Glomerular endothelial cell (primary cell): ENCODE results near the gene GLP1R. TPM values are rescaled to one million over a fixed set of nuclear protein-coding genes. Genes with fewer than 3 reads are reported as not detected.

Experiments
- DNase-seq: peaks from one replicate; pipeline ENCODE4 v3.0.0-alpha.2; 2011; ENCODE audit warnings: low read depth, low spot score; ENCODE audit errors: extremely low read depth
- total RNA-seq: library from RNA; depleted of rRNA; stranded (reverse); fragments of >200 nt; gene quantifications from 2 replicates; pipeline ENCODE4 v1.2.3, GENCODE V29; 2015

The GLP1R gene
- total RNA-seq, 1 donor from 2014 or later, result not detected

DNA sequence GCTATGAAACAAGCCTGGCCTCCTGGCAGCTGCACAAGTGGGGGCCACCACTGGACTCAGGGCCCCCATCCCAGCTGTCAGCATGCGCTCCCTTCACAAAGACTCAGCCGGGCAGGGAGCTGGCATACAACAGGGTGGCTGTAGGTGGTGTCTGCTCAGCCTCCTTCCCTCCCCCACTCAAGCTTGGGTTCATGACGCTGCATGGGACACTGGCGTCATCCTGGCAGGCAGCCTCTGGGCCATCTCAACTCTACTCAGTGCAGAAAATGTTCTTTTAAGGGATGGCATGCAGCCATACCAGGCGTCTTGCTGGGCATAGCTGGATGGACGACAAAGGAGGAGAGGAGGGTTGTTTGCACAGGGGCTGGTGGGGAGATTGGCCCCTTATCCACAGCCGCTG, 35.9 kb downstream of the GLP1R start:
- DNase-seq, result no peak

DNA sequence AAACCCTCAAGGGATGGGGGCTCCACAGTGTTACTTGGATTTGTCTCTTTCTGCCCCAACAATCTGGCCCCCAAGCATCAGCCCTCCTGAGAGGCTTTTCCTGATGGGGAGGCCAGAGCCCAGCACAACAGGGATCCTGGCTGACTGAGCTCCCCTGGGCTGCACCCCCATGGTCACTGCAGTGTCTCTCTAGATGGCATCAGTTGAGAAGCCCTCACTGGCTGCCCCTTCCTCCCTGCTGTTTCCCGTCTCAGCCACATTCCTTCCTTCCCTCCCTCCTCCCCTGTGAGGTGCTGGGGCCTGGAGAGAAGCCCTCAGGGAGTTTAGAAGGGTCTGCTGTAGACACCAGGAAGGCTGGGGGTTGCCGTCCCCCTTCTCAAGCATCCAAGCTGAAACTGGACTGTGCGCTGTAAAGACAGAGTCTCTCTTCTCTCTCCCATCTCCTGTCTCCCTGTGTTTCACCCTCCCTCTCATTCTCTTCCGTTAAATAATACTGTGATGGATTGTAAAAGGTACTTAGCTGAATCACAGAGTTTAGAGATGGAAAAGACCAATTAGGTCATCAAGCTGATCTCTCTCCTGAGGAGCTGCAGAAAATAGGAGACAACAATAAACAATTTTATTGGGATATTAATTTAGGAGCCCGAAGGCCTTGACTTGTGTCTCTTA, 36.7 kb downstream of the GLP1R start:
- DNase-seq, result no peak

DNA sequence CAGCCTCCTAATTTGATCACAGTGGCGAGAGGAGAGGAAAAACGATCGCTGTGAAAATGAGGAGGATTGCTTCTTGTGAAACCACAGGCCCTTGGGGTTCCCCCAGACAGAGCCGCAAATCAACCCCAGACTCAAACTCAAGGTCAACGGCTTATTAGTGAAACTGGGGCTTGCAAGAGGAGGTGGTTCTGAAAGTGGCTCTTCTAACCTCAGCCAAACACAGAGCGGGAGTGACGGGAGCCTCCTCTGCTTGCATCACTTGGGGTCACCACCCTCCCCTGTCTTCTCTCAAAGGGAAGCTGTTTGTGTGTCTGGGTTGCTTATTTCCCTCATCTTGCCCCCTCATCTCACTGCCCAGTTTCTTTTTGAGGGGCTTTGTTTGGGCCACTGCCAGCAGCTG, 37.7 kb downstream of the GLP1R start:
- DNase-seq, result no peak

DNA sequence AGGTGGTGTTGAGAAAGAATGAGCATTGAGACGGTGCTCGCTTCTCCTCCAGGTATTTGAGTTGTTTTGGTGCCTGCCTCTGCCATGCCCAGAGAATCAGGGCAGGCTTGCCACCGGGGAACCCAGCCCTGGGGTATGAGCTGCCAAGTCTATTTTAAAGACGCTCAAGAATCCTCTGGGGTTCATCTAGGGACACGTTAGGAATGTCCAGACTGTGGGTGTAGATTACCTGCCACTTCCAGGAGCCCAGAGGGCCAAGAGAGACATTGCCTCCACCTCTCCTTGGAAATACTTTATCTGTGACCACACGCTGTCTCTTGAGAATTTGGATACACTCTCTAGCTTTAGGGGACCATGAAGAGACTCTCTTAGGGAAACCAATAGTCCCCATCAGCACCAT, 38.1 kb downstream of the GLP1R start:
- DNase-seq, result no peak

GRCh38 chr6:39087197-39087596, 38.6 kb downstream of the GLP1R start:
- no peak for DNase-seq

DNA sequence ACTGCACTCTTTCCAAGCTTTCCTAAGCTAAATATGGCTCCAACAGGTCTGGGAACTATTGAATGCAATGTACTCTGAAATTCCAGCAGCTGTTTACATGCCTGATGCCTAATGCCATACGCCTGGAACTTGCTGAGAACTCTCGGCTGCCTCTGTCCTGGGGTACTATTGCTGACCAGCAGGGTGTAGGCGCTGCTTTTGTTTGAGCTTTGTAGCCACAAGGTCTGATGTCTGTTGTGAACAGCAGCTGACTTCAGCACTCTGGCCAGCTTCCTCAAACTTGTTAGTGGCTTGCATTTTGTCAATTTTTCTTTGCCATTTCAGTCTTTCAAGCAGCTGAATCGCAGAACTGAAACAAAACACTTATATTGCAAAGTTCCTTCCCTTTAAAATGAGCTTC, 39.8 kb downstream of the GLP1R start:
- no peak for DNase-seq

- DNase-seq, result no peak
Observed at GRCh38 chr6:39090036-39090435, 41.5 kb downstream of the GLP1R start.

GRCh38 chr6:39091220-39091619, 42.6 kb downstream of the GLP1R start:
- DNase-seq, result no peak

DNA sequence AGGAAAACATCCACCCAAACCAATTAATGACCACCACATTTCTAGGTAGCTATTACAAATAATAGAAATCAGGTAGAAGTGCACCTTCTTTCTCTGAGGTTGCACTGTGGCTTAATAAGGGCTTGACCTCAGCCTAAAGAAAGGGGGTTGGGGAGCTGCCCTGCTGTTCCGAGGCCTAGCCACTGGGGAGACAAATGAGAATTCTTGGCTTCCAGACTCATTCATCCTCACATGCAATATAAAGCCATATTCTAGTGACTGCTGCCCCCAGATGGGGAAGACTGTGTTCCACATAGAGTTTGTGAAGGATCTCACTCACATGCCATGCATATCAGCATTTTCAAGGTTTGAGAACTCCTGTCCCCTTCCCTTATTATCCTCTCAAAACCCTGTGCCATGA, 43.5 kb downstream of the GLP1R start:
- no peak for DNase-seq

- DNase-seq, result no peak
Observed at GRCh38 chr6:39093149-39093708, 44.6 kb downstream of the GLP1R start.

- DNase-seq, result no peak
Observed at GRCh38 chr6:39095578-39095977, 47.0 kb downstream of the GLP1R start.

DNA sequence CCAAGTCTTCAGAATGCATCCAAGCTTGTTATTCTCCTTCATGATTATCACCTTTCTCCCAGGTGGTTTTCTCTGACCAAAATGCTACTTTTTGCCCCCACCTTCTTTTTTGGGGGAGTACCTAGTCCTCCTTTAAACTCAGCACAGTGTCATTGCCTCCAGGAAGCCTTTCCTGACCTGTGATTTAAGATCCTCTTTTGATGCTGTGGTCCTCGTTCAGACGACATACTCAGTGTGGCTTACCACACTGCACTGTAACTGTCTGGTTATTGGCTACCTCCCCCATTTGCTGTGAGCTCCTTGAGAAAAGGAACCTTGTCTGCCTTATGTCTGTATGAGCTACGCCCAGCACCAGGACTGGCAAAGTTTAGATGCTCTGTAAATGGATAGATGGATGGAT, 51.8 kb downstream of the GLP1R start:
- DNase-seq, result no peak

- no peak for DNase-seq
Observed at GRCh38 chr6:39102071-39102820, 53.7 kb downstream of the GLP1R start.

DNA sequence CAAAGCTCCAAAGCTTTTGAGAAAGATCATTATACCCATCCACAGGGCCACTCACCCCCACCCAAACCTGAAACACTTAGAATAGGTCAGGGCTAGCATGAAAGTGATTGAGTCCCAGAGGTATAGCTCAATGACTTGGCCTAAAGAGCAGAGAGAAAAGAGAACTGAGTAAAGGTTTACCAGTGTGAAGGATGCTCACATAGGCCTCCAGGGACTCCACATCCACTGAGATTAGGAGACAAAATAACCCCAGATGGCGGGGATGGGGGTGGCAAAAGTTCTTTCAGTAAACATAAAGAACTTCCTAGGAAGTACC, 54.2 kb downstream of the GLP1R start:
- DNase-seq, result no peak

DNA sequence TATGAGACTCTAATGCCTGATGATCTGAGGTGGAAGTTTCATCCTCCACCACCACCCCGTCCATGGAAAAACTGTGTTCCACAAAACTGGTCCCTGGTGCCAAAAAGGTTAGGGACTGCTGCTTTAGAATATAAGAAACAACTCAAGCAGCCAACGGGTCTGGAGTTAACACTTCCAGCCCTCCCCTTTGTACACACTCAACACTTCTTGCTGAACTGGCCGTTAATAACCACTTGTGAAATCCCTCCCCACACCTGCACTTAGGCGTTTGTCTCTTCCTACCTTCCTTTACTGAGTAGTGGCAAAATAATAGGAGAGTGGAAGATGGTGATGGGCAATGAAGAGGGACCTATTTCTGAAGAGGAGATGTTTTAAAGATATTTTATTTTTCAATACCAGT, 55.9 kb downstream of the GLP1R start:
- no peak for DNase-seq

- no peak for DNase-seq
Observed at GRCh38 chr6:39107034-39107433, 58.5 kb downstream of the GLP1R start.

DNA sequence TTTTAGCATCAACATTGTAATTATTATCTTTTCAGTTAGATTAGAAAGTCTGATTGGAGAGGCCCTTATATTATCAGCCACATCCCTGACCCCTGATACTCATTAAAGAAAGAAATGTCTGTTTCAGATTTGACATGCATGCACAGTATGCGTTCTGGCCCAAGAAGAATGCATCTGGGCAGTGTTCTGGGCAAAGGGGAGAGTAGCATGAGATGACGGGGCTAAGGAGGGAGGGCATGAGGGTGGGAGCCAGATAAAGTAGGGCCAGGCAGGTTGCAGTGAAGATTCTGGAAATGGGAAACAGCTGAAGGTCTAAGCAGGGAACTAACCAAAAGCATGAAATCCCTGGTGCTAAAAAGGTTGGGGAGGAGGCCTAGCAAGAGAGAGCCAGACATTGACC, 59.1 kb downstream of the GLP1R start:
- no peak for DNase-seq

DNA sequence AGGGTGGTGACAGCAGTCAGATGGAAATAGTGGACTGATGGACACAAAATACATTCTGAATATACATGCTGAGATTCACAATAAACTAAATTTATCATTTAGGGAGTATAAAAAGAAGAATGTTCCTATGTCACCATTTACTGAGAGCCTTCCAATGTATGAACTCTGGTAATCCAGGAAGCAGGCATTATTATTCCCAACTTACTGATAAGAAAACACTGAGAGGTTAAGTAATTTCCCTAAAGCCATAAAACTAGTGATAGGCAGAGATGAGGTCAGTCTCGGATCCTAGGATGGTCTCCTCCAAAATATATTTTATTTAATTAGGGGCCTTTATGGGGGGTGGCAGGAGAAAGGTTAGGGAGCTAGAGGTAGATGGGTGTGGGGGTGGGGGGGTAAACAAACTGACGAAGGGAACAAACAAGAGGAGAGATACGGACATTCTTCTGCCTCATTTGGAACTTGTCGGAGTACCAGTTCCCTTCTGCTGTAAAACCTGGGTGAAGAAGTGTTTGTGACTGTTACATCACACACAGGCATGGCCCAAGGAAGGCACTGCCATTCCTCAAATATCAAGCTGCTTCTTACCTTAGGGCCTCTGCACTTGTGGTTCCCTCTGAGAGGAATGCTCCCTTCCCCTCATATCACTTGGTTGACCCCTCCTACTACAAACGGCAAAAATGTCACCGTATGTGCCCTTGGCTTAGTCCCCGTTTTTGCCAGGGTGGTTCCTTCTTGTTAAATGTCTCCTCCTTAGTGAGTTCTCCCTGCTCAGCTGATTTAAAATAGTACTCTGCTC, 59.7 kb downstream of the GLP1R start:
- DNase-seq, result no peak

GRCh38 chr6:39111280-39111679, 62.7 kb downstream of the GLP1R start:
- no peak for DNase-seq

DNA sequence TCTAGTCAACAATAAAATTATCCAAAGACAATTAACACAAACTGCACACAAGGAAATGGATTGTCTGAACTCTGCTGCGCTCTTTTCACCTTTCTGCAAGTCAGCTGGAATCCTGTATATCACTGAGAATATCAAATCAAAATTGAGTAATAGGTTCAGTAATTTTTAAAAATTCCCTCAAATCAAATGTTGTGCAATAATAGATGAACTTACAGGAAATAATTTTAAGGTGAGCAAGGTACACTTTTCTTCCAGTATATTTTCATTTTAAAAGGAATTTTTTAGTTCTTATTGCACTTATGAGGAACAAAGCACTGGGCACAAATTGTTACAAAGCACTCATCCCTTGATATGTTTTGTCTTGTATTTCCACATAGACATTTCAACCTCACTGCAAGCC, 65.2 kb downstream of the GLP1R start:
- DNase-seq, result no peak

DNA sequence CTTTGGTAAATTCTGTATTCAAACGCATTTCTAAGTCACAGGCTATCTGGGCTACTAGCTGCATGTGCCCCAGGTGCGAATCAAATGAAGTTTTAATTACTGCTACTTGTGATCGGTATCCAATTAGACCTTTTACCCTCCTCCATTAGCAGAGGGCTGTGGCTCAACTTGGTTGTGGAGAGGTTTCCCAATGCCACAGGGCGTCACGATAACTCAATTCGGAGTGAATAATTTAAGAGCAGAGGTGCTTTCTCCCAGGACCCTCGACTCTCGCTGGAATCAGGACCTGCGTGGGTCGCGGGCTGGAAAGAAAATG, 65.8 kb downstream of the GLP1R start:
- DNase-seq, result no peak
